SK-N-MC (cell line): ENCODE results near the gene FBXO21.

Experiments
- EZH2 ChIP-seq: fragments of 200-600 bp; sonication (generic); IDR thresholded peaks from one replicate; pipeline ENCODE4 v1.6.1; 2017; ENCODE audit warnings: antibody characterized with exemption
- FOXP2 ChIP-seq: optimal IDR thresholded peaks from 2 replicates; pipeline ENCODE3; 2011; ENCODE audit warnings: mild to moderate bottlenecking, moderate library complexity; ENCODE audit not compliant: insufficient read depth; ENCODE audit errors: extremely low read length, control extremely low read depth
- POLR2AphosphoS5 ChIP-seq: IDR thresholded peaks from 2 replicates; pipeline ENCODE4 v1.6.1; 2012; ENCODE audit warnings: mild to moderate bottlenecking, low read depth, low read length, borderline replicate concordance

GRCh38 chr12:117093918-117094630 lies 96.2 kb downstream of the FBXO21 start:
- TF ChIP-seq POLR2AphosphoS5: no peak
- no peak for TF ChIP-seq EZH2
- no peak for TF ChIP-seq FOXP2
